Measurements from ENCODE around the gene STK11. TPM values are rescaled to one million over a fixed set of nuclear protein-coding genes. Genes with fewer than 3 reads are reported as not detected.

The STK11 gene
- total and polyA plus RNA-seq, 2 donors (not counting 3 experiments of a cell fraction or from before 2014, with no cell fraction given), result 39.4 to 75.4 TPM

- no peak for FAIRE-seq
- no peaks in the 10 kb centered on the region for H4K20me1 ChIP-seq (replicated peaks; ENCODE audit: control insufficient read depth, extremely low read depth, insufficient read depth, low read length)
- H3K27me3 ChIP-seq (ENCODE audit: control insufficient read depth in 2 of 2, insufficient read depth in 2 of 2, low read length in 2 of 2), result no peaks in the 10 kb centered on the region
- H3K4me3 ChIP-seq (replicated peaks in 1 of 3; ENCODE audit: insufficient read depth in 1 of 3, low read depth in 1 of 3, low read length in 3 of 3), result no peak overlapping the region
- intact Hi-C loops (cut with micrococcal nuclease) (no loop called here), dilution Hi-C loops (cut with MboI; ENCODE audit: extremely low pct_ligation_motif_present, low sequenced_read_pairs) (no loop called here)
- peaks cover 23 to 34% of the 10 kb centered on the region in 2 experiments for H3K36me3 ChIP-seq (ENCODE audit: control insufficient read depth in 2 of 2, extremely low read depth in 1 of 2, insufficient read depth in 2 of 2, low read length in 2 of 2)
- peaks cover 45% of the 10 kb centered on the region for H3K79me2 ChIP-seq (ENCODE audit: control insufficient read depth, insufficient read depth, low read length)
- no peak overlapping the region for H2AFZ ChIP-seq (ENCODE audit: low read depth, low read length)
- H3K4me2 ChIP-seq (ENCODE audit: insufficient read depth, low read length), result peak overlapping the region; percentile 96
- ChIA-PET POLR2A (no interaction called here), CTCF (interaction anchor here (3.9 kb wide), 1 partner anchor 27 kb away, joined by 42 read pairs; no protein-coding TSS in a partner anchor)
- no peak for DNase-seq (ENCODE audit: low read depth, low spot score)
- no TSS peak for BruUV-seq (replicated peaks)
- H3K27ac ChIP-seq (ENCODE audit: insufficient read depth, low read depth, low read length), result no peak overlapping the region
- H3K4me1 ChIP-seq (ENCODE audit: control insufficient read depth, extremely low read depth, insufficient read depth, low read length), result peaks cover 38% of the 10 kb centered on the region
- TF ChIP-seq MAX (IDR thresholded peaks at IDR 0.05; ENCODE audit: insufficient read depth, insufficient read length), result no peak
- TF ChIP-seq GATA2 (IDR thresholded peaks at IDR 0.05; ENCODE audit: insufficient read depth, insufficient read length, low read depth, low read length), result no peak
- TF ChIP-seq FOS (IDR thresholded peaks at IDR 0.05; ENCODE audit: borderline replicate concordance, insufficient read depth, low read length), result no peak
- no peak for TF ChIP-seq EZH2 (IDR thresholded peaks at IDR 0.05; ENCODE audit: borderline replicate concordance, low read depth, low read length, severe bottlenecking)
- TF ChIP-seq POLR2AphosphoS5 (IDR thresholded peaks at IDR 0.05; ENCODE audit: insufficient read depth, low read depth, low read length), result no peak
- no peak for TF ChIP-seq JUN (IDR thresholded peaks at IDR 0.05; ENCODE audit: borderline replicate concordance, insufficient read depth, insufficient read length, low read depth)
- no peak for TF ChIP-seq MYC (IDR thresholded peaks at IDR 0.05; ENCODE audit: low read depth, low read length)
- TF ChIP-seq CTCF (IDR thresholded peaks at IDR 0.05; ENCODE audit: extremely low read depth in 1 of 2, insufficient read depth in 1 of 2, low read depth in 1 of 2, low read length in 2 of 2), result no peak
- TF ChIP-seq POLR2A (IDR thresholded peaks at IDR 0.05; ENCODE audit: low read depth, low read length), result no peak
- no peaks in the 10 kb centered on the region for H3K9me1 ChIP-seq (replicated peaks; ENCODE audit: control insufficient read depth, extremely low read depth, insufficient read depth, low read length)
- H3K9me3 ChIP-seq (replicated peaks; ENCODE audit: control insufficient read depth, insufficient read depth, low read length), result no peaks in the 10 kb centered on the region
- H3K9ac ChIP-seq (replicated peaks; ENCODE audit: extremely low read depth, insufficient read depth, low read length), result peak overlapping the region; percentile 97
Measured at GRCh38 chr19:1270854-1271527, 65.4 kb downstream of the STK11 start.
